Central memory CD8-positive, alpha-beta T cell (primary cell): ENCODE measurements around the gene PCBD1.

Experiments
- ATAC-seq: fragments of 150-1000 bp; cut with Tn5 transposase; replicated peaks from 2 replicates; pipeline ENCODE4 v1.10.0; 2022; ENCODE audit warnings: mild to moderate bottlenecking, moderate FRiP score, moderate number of reproducible peaks; ENCODE audit not compliant: poor library complexity, severe bottlenecking; ENCODE audit errors: extremely low read depth
- DNase-seq, 2 donors: peaks; one replicate each; pipeline ENCODE4 v3.0.0; 2021; ENCODE audit warnings: low spot score in 2 of 2
- H3K27ac Mint-ChIP-seq: one replicate; pipeline ENCODE4 v1.8.0; 2022; ENCODE audit warnings: low read depth, mild to moderate bottlenecking, moderate library complexity, mixed read lengths
- H3K27me3 Mint-ChIP-seq: one replicate; pipeline ENCODE4 v1.8.0; 2022; ENCODE audit warnings: mixed read lengths
- H3K36me3 Mint-ChIP-seq: one replicate; pipeline ENCODE4 v1.8.0; 2022; ENCODE audit warnings: mild to moderate bottlenecking, moderate library complexity, mixed read lengths; ENCODE audit not compliant: insufficient read depth
- H3K4me1 Mint-ChIP-seq: one replicate; pipeline ENCODE4 v1.8.0; 2022; ENCODE audit warnings: mixed read lengths
- H3K4me3 Mint-ChIP-seq: one replicate; pipeline ENCODE4 v1.8.0; 2022; ENCODE audit warnings: mild to moderate bottlenecking, moderate library complexity, mixed read lengths
- H3K9me3 Mint-ChIP-seq: one replicate; pipeline ENCODE4 v1.8.0; 2022; ENCODE audit warnings: mixed read lengths

Gene PCBD1

DNA sequence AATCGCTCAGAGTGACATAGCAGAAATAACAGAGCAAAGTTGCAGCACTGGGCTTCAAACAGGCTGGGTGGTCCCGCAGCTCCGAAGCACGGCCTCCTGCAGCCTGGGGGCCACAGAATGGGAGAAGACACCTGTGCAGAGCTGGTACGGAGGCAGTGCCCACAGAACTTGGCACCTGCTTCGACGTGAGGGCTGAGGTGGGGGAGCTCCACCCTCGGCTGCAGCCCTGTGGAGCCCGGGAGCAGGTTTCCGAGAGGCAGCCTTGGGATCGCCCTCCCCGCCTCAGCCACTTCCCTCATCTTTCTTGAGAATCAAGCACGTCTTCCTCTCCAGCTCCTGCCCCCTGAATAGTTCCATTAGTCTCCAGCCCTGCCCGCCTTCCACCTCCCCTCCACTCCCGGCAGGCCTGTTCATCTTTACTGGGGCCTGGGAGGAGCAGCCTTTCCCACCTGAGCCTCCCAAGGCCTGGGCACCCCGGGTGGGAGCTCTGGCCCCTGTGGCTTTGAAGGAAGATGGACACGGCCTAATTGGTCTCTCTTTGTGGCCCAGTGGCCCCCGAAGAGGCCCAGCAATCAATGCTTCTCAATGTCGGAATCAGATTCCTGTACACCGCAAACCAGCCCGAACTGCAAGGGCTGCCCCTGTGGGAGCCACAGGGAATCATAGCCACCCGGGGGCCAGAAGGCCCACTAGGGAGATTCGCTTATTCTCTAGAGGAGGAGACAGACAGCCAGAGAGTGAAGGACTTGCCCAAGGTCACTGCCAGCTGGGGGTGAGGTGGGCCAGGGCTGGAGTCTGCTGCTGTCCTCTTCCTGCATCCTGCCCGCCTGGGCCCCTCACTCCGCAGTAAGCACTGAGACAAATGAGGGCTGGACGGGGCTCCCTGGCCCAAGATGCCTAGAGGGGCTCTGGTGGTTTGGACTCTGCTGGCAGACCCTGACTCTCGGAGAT lies 17.0 kb upstream of the PCBD1 start:
- Mint-ChIP-seq H3K4me1 (no peaks in the 10 kb centered on the region), H3K27me3 (peaks cover 27% of the 10 kb centered on the region), H3K36me3 (no peaks in the 10 kb centered on the region), H3K9me3 (no peaks in the 10 kb centered on the region), H3K27ac (no peak overlapping the region), H3K4me3 (no peak overlapping the region)
- ATAC-seq: no peak
- no peak for DNase-seq

DNA sequence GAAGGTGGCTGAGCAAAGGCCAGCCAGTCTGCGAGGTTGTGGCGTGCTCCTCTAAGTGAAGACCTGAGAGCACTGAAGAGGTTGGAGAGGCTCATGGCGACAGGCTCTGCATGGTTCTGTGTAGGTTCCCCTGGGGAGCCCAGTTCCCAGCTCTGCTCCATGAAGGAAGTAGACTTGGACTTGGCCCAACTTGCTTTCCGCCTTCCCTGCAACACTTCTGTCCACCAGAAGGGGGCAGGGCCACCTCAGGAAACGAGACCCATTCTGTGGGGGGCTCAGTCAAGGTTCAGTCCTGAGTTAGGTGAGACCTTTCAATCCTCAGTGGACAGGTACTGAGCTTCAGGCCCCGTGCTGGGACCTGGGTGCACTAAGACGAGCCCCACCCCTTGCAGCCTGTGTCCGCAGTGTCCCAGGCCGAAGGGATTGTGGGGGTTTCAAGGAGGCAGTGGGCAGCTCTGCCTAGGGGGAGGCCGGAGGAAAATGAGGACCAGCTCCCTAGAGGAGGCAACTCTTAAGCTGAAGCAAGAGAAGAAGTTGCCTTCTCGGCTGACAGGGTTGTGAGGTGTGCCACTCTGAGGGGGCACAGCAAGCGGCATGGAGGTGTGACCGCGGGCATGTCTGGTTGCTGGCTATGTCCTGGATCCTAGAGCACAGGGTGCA lies 15.0 kb upstream of the PCBD1 start:
- Mint-ChIP-seq H3K27ac (no peak overlapping the region), H3K9me3 (no peaks in the 10 kb centered on the region), H3K4me1 (no peaks in the 10 kb centered on the region), H3K27me3 (peaks cover 27% of the 10 kb centered on the region), H3K36me3 (no peaks in the 10 kb centered on the region), H3K4me3 (no peak overlapping the region)
- DNase-seq (no peak), ATAC-seq (no peak)

DNA sequence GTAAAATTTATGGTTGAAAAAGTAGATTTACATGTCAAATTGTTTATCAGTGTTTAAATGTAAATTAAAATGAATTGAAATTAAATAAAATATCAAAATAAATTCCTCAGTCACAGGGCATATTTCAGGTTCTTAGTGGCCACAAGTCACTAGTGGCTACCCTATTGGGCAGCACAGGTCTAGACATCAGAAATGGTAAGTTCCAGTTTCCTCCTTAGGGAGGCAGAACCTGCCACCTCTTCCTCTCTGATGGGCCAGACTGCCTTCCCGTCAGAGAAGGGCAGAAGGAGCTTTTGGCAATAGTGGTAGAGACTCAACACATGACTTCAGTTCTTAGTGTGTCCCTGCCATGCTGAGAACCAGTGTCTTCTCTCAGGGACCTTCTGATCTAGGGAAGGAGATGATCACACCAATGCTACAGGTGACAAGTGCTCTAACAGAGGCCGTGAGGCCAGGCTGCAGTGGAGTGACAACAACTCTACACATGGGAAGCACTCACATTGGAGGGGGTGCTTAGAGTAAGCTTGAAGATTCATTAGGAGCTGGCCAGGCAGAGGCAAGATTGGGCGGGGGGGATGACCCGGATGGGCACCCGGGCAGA lies 14.4 kb upstream of the PCBD1 start:
- DNase-seq (no peak), ATAC-seq (no peak)
- no peaks in the 10 kb centered on the region for H3K4me1 Mint-ChIP-seq
- peaks cover 20% of the 10 kb centered on the region for H3K27me3 Mint-ChIP-seq
- H3K36me3 Mint-ChIP-seq: no peaks in the 10 kb centered on the region
- H3K9me3 Mint-ChIP-seq: no peaks in the 10 kb centered on the region
- no peak overlapping the region for H3K4me3 Mint-ChIP-seq
- no peak overlapping the region for H3K27ac Mint-ChIP-seq

DNA sequence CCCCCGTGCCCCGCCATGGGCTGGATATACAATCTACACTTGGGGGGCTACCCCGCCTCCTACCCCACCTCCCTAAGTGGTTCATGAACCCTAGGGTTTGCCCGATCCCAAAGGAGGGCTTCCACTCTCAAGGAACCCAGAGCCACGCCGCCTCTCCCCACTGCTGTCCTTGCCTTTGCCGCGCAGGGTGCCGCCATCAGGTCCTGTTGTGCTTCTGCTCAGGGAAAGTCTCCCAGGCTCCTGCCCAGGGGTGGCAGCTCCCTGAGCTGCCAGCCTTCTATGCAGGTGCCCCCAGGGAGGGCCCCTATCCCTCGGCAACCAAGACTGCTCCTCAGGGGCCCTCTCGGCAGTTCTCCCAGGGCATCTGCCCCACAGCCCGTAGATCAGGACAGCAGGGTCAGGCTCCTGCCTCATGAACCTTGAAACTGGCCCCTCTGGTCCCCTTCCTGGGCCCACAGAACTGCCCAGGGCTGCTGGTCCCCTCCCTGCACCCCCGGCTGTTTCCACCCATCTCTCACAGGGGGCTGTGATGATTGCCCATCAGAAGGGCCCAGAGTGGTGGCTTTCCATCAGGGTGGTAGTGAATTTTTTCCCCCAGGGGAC lies 13.0 kb upstream of the PCBD1 start:
- no peak for ATAC-seq
- Mint-ChIP-seq H3K9me3 (no peaks in the 10 kb centered on the region), H3K4me3 (no peak overlapping the region), H3K4me1 (no peaks in the 10 kb centered on the region), H3K36me3 (no peaks in the 10 kb centered on the region), H3K27me3 (peaks cover 17% of the 10 kb centered on the region), H3K27ac (no peak overlapping the region)
- DNase-seq: no peak

DNA sequence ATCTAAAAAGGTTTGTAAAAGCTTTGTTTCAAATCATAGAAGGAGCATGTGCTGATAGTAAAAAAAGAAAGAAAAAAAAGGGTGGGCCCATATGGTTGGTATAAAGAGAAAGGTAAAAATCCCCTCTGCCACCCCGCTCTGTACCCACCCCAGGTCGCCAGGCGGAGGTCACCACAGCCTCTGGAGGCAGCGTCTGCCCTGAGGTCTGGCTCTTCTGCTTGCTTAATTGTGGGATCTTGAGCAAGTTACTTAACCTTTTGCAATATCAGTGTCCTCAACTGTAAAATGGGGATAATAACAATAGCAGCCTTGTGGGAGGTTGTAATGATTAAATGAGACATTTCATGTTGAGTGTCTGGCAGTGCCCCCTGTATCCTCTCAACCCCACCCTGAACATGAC lies 10.7 kb upstream of the PCBD1 start:
- ATAC-seq (no peak), DNase-seq (no peak)
- H3K27me3 Mint-ChIP-seq: peaks cover 17% of the 10 kb centered on the region
- H3K4me3 Mint-ChIP-seq: no peak overlapping the region
- H3K36me3 Mint-ChIP-seq: no peaks in the 10 kb centered on the region
- H3K27ac Mint-ChIP-seq: no peak overlapping the region
- H3K4me1 Mint-ChIP-seq: no peaks in the 10 kb centered on the region
- H3K9me3 Mint-ChIP-seq: no peaks in the 10 kb centered on the region

DNA sequence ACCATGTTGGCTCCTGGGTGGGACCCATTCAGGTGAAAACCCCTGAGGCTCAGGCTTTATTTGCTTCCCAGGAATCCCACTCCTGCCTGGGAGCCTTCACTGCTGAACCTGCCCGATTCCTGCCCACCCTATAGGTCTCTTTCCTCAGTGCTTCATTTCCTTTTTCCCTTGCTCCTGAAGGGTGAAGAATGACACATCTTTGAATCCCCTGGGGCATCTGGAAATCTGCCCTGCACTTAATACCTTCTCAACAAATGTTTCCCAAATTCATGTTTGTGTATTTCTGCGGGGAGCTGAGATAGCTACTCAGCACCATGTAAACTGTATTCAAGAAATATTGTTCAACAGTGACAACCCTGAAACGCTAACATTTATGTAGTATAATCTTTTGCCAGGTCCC lies 10.3 kb upstream of the PCBD1 start:
- H3K27ac Mint-ChIP-seq: no peak overlapping the region
- H3K4me1 Mint-ChIP-seq: no peaks in the 10 kb centered on the region
- H3K36me3 Mint-ChIP-seq: no peaks in the 10 kb centered on the region
- peaks cover 17% of the 10 kb centered on the region for H3K27me3 Mint-ChIP-seq
- ATAC-seq (no peak), DNase-seq (no peak)
- H3K4me3 Mint-ChIP-seq: no peak overlapping the region
- no peaks in the 10 kb centered on the region for H3K9me3 Mint-ChIP-seq

DNA sequence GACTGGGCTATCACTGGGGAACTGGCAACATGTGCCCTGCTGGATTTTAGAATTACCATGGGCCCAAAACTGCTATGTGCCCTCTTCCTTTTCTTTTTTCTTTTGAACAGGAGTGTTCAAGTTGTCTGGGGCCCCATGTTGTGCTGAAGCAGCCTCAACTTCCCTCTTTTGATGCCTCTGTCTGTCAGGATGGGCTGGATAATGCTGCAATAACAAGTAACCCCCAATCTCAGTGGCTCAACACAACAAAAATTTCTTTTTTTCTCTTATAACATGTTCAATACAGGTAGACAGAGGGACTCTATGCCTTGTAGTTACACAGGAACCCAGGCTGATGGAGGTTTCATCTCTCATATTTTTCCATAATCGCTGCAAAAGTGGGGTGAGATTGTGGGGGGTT lies 8.2 kb upstream of the PCBD1 start:
- DNase-seq (no peak), ATAC-seq (no peak)
- H3K36me3 Mint-ChIP-seq: no peaks in the 10 kb centered on the region
- no peaks in the 10 kb centered on the region for H3K9me3 Mint-ChIP-seq
- H3K27me3 Mint-ChIP-seq: peaks cover 7% of the 10 kb centered on the region
- no peaks in the 10 kb centered on the region for H3K4me1 Mint-ChIP-seq
- H3K4me3 Mint-ChIP-seq: no peak overlapping the region
- no peak overlapping the region for H3K27ac Mint-ChIP-seq

DNA sequence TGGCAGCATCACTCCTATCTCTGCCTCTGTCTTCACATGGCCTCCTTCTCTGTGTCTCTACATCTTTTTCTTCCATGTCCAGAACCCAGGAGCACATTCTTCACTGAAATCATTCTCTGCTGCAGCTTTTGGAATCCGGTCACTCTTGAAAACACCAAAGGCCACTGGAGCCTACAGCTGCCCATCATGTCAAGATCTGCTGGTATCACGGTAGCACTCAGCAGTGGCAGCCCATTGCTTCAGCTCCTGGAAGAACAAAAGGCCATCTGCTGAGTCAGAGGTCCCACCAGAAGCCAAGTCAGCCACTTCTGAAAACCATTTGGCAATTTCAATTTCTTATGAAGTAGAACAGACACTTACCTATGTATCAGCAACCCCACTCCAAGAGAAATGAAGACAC lies 6.1 kb upstream of the PCBD1 start:
- H3K4me1 Mint-ChIP-seq: no peaks in the 10 kb centered on the region
- ATAC-seq: no peak

DNA sequence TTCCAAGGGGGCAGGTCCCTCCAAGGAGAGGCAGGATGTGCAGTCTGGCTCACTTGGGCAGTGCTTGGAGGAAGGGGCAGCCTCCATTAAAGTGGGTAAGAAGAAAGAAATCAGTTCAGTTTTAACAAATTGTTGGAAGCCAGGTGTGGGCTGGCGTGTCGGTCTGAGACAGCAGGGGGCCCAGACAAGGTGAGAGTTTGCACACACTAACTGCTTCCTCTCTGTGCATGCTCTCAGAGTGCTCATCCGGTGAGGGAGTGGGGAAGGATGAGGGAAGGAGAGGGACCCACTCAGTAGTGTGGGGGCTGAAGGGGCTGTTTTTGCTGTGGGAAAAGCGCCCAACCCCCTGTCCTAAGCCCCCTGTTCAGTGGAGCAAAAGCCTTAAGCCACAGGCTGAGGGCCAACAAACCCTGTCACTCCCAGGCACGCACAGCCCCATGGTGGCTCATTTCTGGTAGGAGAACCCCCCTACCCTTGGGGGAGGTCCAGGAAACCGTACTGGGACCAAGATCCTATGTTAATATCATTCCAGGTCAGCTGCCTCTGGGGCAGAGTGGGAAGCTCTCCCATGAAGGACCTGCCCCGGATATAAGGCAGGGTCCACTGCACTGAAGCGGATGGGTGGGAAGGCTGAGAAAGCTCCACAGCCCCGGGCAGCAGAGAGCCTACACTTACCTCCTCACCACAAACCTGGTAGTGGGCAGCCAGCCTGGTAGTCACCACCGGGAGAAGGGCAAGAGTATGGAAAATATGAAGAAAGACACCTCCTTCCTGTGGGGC lies 5.1 kb upstream of the PCBD1 start:
- Mint-ChIP-seq H3K9me3 (no peaks in the 10 kb centered on the region), H3K36me3 (peaks cover 3% of the 10 kb centered on the region)
- ATAC-seq: no peak

More for the DNA sequence above, 6.1 kb upstream of the PCBD1 start:
- H3K27ac Mint-ChIP-seq: no peak overlapping the region
- no peak for DNase-seq
- H3K27me3 Mint-ChIP-seq: no peaks in the 10 kb centered on the region
- no peak overlapping the region for H3K4me3 Mint-ChIP-seq
- no peaks in the 10 kb centered on the region for H3K9me3 Mint-ChIP-seq
- H3K36me3 Mint-ChIP-seq: no peaks in the 10 kb centered on the region

DNA sequence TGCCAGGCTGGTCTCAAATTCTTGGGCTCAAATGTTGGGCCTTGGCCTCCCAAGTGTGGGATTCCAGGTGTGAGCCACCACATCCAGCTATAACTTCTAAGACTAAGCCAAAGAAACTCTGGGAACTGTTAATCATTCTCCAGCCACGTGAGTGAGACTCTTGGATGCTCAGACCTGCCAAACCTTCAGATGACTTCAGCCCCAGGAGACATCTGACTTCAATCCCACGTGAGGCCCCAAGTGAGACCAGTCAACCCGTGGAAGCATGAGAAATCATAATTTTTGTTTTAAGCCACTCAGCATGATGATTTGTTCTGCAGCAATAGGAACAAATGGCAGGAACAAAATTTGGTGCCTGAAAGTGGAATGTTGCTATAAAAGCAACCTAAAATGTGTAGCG lies 4.3 kb upstream of the PCBD1 start:
- H3K9me3 Mint-ChIP-seq: no peaks in the 10 kb centered on the region
- no peak for DNase-seq
- ATAC-seq: no peak
- no peaks in the 10 kb centered on the region for H3K27me3 Mint-ChIP-seq
- H3K4me1 Mint-ChIP-seq: peaks cover 1% of the 10 kb centered on the region
- no peak overlapping the region for H3K27ac Mint-ChIP-seq
- H3K36me3 Mint-ChIP-seq: peaks cover 3% of the 10 kb centered on the region
- no peak overlapping the region for H3K4me3 Mint-ChIP-seq

More for the DNA sequence above, 5.1 kb upstream of the PCBD1 start:
- no peaks in the 10 kb centered on the region for H3K27me3 Mint-ChIP-seq
- no peak overlapping the region for H3K27ac Mint-ChIP-seq
- no peaks in the 10 kb centered on the region for H3K4me1 Mint-ChIP-seq
- no peak for DNase-seq
- no peak overlapping the region for H3K4me3 Mint-ChIP-seq

DNA sequence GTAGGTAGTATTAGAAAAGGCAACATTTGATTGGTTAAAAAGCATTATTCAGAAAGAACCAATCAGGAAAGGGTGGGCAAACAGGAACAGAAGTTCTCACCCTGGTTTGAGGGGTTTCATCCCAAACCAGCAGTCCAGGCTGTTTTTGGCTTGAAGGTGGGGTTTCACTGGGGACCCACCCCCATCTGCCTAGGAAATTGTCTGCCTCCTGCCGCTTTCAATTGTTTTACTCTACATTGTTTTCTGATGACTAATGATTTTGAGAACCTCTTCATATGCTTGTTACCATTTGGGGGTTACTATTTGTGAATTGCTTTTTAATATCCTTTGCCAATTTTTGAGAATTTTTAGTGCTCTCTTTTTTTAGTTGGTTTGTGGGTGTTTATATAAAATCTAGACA lies 3.3 kb upstream of the PCBD1 start:
- no peak for ATAC-seq
- Mint-ChIP-seq H3K9me3 (no peaks in the 10 kb centered on the region), H3K36me3 (peaks cover 3% of the 10 kb centered on the region), H3K27ac (no peak overlapping the region), H3K27me3 (no peaks in the 10 kb centered on the region), H3K4me3 (no peak overlapping the region), H3K4me1 (peaks cover 6% of the 10 kb centered on the region)
- no peak for DNase-seq

DNA sequence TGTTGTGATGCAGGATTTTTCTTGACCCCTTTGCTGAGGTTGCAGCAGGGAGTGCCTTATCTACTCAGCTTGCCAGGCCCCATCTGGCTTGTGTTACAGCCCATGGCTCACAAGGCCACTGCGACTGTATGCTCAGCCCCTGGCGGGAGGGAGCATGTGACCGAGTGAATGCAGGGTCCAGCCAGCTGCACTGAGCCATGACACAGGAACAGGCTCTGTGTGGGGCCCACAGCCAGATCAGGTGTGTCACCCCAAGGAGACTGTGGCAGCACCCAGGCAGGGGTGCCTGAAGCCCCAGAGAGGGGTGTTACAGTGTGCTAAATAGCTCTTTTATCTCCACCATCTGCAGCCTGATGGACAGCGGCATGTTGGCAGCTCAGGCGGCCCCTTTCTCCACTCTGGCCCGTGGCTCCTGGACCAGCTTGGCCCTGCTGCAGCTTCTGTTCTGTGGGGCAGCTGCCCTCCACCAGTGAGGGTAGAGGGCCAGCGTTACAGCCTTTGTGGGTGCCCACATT lies 2.6 kb upstream of the PCBD1 start:
- no peak overlapping the region for H3K4me3 Mint-ChIP-seq
- DNase-seq (no peak), ATAC-seq (no peak)
- H3K27ac Mint-ChIP-seq: no peak overlapping the region
- peaks cover 5% of the 10 kb centered on the region for H3K36me3 Mint-ChIP-seq
- H3K4me1 Mint-ChIP-seq: peaks cover 6% of the 10 kb centered on the region
- H3K27me3 Mint-ChIP-seq: no peaks in the 10 kb centered on the region
- no peaks in the 10 kb centered on the region for H3K9me3 Mint-ChIP-seq
